Fibroblast of mammary gland (primary cell): ENCODE measurements around the gene MS4A18.

Experiments used
- DNase-seq: peaks from one replicate; pipeline ENCODE4 v3.0.0-alpha.2; 2010; ENCODE audit warnings: low read depth
- H3K4me3 ChIP-seq: 2 replicates; pipeline ENCODE4 v1.5.1; 2011; ENCODE audit warnings: low read depth, mild to moderate bottlenecking, low read length, moderate library complexity; ENCODE audit not compliant: control insufficient read depth
- TF ChIP-seq, protein P1 (sequence below): conservative IDR thresholded peaks from 2 replicates; pipeline ENCODE4 v1.5.1; 2011; ENCODE audit warnings: low read depth, low read length, inconsistent platforms; ENCODE audit not compliant: control insufficient read depth, insufficient read depth

Gene MS4A18

GRCh38 chr11:60700689-60701468, 23.6 kb upstream of the MS4A18 start:
- no peak overlapping the region for H3K4me3 ChIP-seq
- TF ChIP-seq, protein P1, sequence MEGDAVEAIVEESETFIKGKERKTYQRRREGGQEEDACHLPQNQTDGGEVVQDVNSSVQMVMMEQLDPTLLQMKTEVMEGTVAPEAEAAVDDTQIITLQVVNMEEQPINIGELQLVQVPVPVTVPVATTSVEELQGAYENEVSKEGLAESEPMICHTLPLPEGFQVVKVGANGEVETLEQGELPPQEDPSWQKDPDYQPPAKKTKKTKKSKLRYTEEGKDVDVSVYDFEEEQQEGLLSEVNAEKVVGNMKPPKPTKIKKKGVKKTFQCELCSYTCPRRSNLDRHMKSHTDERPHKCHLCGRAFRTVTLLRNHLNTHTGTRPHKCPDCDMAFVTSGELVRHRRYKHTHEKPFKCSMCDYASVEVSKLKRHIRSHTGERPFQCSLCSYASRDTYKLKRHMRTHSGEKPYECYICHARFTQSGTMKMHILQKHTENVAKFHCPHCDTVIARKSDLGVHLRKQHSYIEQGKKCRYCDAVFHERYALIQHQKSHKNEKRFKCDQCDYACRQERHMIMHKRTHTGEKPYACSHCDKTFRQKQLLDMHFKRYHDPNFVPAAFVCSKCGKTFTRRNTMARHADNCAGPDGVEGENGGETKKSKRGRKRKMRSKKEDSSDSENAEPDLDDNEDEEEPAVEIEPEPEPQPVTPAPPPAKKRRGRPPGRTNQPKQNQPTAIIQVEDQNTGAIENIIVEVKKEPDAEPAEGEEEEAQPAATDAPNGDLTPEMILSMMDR, result peak; percentile 13
- DNase-seq, result peak; percentile 2

DNA sequence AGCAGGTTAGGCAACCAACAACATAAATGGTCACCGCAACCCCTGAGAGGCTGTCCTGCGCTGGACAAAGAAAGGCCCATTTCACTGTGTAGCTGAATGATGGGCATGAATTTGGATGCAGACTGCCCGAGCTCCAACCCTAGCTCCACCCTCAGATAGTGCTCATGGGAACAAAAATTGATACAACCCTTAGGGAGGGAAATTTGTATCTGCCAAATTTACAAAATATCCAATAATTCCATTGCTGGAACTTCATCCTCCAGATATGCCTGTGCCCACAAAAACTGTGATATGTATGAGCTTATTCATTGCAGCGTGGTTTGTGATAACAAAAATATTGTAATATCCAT, 23.1 kb upstream of the MS4A18 start:
- H3K4me3 ChIP-seq, result no peak overlapping the region
- no peak for DNase-seq
- TF ChIP-seq, protein P1, result no peak

GRCh38 chr11:60703374-60703773, 21.1 kb upstream of the MS4A18 start:
- TF ChIP-seq, protein P1, result no peak
- no peak for DNase-seq
- H3K4me3 ChIP-seq, result no peak overlapping the region

GRCh38 chr11:60705895-60706294, 18.6 kb upstream of the MS4A18 start:
- no peak for DNase-seq
- TF ChIP-seq, protein P1, result no peak
- no peak overlapping the region for H3K4me3 ChIP-seq

DNA sequence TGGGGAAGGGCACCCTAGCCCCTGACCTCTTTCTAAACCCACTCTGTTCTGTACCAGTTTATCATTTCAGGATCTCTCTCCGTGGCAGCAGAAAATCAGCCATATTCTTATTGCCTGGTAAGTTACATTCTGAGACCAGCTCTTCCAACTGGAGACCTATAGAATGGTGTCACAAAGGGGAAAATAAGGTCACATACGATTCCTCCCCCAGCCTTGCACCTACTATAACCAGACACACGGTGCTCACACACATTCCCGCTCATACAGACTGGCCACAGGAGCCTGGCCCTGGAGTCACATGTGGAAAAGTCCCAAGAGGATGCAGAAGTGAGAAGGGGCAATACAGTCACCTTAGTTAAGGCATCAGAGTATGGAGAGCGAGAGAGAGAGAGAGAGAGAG, 17.6 kb upstream of the MS4A18 start:
- TF ChIP-seq, protein P1, result no peak
- no peak overlapping the region for H3K4me3 ChIP-seq
- no peak for DNase-seq

DNA sequence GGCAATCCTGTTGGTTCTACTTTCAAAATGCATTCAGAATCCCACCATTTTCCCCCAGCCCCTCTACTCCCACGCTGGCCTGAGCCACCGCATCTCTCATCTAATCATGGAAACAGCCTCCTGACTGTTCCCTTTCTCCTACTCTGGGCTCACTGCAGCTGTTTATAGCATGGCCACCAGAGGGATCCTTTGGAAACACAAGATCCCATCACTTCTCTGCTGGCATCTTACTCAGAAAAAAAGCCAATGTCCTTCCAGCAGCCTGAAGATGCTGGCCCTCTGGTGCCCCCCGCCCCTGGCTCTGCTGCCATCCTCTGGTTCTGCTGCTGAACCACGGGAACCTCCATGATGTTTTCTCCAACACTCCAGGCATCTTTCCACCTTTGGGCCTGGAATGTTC, 14.0 kb upstream of the MS4A18 start:
- H3K4me3 ChIP-seq, result no peak overlapping the region
- TF ChIP-seq, protein P1, result no peak
- no peak for DNase-seq
